ENCODE data around the gene CCNYL1.

The CCNYL1 gene

DNA sequence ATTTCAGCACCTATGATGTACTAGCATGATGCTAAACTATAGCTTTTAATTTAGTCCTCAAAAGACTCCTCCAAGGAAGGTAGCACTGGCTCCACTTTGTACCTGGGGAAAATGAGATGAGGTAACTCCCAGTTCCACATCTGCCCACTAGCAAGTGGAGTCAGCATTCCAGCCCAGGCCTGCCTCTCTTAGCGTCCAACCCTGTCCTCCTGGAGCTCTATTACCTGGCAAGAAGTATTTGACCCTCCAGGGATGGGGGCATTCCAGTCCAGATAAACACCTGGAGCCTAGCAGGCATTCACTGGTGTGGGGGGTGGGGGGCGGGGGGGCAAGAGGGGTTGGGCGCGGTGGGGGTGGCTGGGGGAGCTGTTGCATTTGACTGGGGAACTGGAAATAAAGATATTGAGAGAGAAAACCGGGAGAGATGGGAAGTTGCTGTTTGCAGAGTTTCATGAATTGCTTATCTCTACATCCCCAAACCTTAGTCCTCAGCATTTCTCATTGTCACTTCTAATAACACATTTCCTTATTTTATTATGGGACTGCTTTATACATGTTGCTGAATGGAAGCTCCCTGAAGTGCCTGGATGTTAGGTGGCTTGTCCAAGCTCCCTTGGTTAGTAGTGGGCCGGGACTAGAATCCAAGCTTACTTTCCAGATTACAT is 80.3 kb downstream of the CCNYL1 start:
- DNase-seq (ENCODE audit: low spot score), result no peak

DNA sequence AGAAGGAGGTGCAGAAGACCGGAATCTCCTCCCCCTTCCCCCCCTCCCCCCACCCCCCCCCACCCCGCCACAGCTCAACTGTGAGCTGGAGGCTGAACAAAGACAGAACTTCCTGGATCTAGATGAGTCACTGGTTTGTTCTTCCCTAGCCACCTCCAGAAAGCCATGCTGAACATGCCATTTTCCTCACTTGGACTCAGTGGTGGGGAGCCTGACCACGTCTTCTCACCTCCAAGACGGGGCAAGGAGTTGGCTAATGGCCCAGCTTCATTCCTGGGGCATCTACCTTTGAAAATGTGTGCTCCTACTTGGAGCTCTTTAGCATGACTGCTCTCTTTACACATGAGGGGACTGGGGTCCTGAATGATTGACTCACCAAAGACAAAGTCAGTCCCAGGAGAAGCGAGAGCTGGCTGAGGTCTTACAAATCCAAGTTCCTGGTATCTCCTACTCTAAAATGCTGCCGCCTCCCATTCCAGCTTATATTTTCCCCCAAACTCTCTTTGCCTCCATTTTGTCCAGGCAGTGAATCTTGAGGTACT is 80.9 kb downstream of the CCNYL1 start:
- DNase-seq (ENCODE audit: low spot score), result no peak

GRCh38 chr2:207796585-207797350 is 85.3 kb downstream of the CCNYL1 start:
- DNase-seq (ENCODE audit: low spot score), result no peak

GRCh38 chr2:207801259-207801658 is 89.8 kb downstream of the CCNYL1 start:
- DNase-seq (ENCODE audit: low spot score), result no peak

DNA sequence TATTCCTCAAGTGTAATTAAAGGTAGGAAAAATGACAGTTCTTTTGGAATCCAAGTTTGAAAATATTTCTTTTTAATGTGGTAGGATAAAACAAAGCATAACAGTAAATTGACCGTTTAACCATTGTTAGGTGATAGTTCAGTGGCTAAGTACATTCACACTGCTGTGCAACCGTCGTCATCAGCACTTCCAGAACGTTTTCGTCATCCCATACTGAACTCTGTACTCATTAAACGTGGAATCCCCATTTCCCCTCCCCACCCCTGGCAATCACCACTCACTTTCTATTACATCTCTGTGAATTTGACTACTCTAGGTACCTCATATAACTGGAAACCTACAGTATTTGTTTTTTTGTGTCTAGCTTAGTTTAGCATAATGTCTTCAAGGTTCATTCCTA is 91.2 kb downstream of the CCNYL1 start:
- no peak for DNase-seq (ENCODE audit: low spot score)

All from CD4-positive, alpha-beta T cell treated with Interleukin-2 at 100 ng/mL for 4 hours (primary cell).